ENCODE results near the gene ANTXRL. TPM values are rescaled to one million over a fixed set of nuclear protein-coding genes. Genes with fewer than 3 reads are reported as not detected.
"Not testable (repeated sequence)": the region's sequence is repeated elsewhere in the genome, so short reads cannot be mapped to it uniquely, and the experiment has no call there.

ANTXRL gene
- total RNA-seq, 1 donor: not detected

- no peak for DNase-seq (ENCODE audit: low read depth)
- H3K4me3 ChIP-seq (ENCODE audit: low read depth, low read length): no peak overlapping the region
- TF ChIP-seq CTCF (IDR thresholded peaks at IDR 0.05; ENCODE audit: insufficient read depth, low read length): no peak
Observed at GRCh38 chr10:46296641-46297141, 9.9 kb downstream of the ANTXRL start.

- TF ChIP-seq CTCF (IDR thresholded peaks at IDR 0.05; ENCODE audit: insufficient read depth, low read length): no peak
- DNase-seq (ENCODE audit: low read depth): no peak
- no peak overlapping the region for H3K4me3 ChIP-seq (ENCODE audit: low read depth, low read length)
Observed at GRCh38 chr10:46297406-46298204, 10.8 kb downstream of the ANTXRL start.

- TF ChIP-seq CTCF (IDR thresholded peaks at IDR 0.05; ENCODE audit: insufficient read depth, low read length): no peak
- no peak for DNase-seq (ENCODE audit: low read depth)
- H3K4me3 ChIP-seq (ENCODE audit: low read depth, low read length): no peak overlapping the region
Observed at GRCh38 chr10:46298477-46299285, 11.9 kb downstream of the ANTXRL start.

- DNase-seq (ENCODE audit: low read depth): no peak
- H3K4me3 ChIP-seq (ENCODE audit: low read depth, low read length): no peak overlapping the region
- no peak for TF ChIP-seq CTCF (IDR thresholded peaks at IDR 0.05; ENCODE audit: insufficient read depth, low read length)
Observed at GRCh38 chr10:46299286-46299535, 12.4 kb downstream of the ANTXRL start.

- DNase-seq (ENCODE audit: low read depth): no peak
- TF ChIP-seq CTCF (IDR thresholded peaks at IDR 0.05; ENCODE audit: insufficient read depth, low read length): no peak
- H3K4me3 ChIP-seq (ENCODE audit: low read depth, low read length): no peak overlapping the region
Observed at GRCh38 chr10:46299536-46300369, 13.0 kb downstream of the ANTXRL start.

GRCh38 chr10:46300370-46300711 is 13.5 kb downstream of the ANTXRL start:
- not testable (repeated sequence) for DNase-seq (ENCODE audit: low read depth); H3K4me3 ChIP-seq (ENCODE audit: low read depth, low read length)
